HS-5 (cell line): ENCODE data around the gene FOSL2.

ENCODE experiments used
- DNase-seq: peaks from one replicate; pipeline ENCODE4 v3.0.0-alpha.2; 2012; ENCODE audit warnings: low read depth

FOSL2 gene

DNA sequence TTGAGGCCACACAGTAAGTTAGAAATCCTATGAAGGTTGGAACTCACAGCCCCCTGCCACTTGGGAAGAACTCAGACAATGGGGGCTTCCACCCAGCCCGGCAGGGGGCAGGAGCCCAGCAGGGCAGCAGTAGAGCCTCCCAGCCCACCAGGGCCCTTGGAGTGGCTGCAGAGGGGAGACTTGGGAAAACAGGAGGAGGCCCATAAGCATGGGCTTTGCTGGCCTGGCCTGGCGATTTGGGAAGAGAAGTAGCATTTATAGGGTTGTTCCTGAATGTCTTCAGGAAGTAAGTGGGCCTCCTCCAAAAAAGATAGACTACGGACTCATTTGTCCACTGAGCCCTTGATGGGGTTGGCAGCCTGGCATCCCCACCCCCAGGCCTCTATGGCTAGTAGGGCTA is 17.4 kb upstream of the FOSL2 start:
- DNase-seq, result no peak

DNA sequence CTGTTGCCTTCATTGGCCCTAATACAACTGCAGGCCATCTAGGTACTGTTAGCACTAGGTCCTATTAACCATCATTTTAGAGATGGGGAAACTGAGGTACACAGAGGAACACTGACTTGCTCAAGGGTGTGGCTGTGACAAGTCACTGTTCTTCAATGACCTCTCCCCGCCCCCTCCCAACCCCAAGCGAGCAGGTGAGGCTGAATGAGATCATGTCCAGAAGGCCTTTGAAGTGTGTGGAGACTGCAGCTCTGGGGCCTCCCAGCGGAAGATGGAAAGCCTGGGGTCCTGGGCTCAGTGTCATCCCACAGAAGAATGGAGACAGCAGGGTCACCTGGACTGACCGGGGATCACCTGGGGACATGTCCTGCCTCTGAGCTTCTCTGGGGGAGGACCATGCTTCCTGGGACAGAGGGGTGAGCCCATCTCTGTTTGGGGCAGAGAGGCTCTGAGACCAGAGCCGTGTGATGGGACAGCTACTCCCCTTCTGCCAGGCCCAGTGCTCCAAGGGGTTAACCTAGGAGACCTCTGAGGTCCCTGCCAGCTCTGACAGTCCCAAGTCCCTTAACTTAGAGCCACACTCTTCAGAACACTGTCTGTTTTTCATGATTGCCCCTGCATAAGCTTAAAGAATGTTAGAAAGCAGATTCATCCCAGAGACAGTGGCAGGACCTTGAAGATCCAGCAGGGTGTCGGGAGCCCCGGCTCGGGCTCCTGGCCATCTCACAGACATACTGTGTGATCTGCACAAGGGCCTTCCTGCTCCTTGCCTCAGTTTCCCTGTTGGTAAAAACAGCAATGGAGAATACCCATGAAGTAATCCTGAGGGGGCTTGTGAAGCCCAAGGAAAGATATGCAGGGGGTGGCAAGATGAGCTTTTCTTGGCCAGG is 16.7 kb upstream of the FOSL2 start:
- no peak for DNase-seq

DNA sequence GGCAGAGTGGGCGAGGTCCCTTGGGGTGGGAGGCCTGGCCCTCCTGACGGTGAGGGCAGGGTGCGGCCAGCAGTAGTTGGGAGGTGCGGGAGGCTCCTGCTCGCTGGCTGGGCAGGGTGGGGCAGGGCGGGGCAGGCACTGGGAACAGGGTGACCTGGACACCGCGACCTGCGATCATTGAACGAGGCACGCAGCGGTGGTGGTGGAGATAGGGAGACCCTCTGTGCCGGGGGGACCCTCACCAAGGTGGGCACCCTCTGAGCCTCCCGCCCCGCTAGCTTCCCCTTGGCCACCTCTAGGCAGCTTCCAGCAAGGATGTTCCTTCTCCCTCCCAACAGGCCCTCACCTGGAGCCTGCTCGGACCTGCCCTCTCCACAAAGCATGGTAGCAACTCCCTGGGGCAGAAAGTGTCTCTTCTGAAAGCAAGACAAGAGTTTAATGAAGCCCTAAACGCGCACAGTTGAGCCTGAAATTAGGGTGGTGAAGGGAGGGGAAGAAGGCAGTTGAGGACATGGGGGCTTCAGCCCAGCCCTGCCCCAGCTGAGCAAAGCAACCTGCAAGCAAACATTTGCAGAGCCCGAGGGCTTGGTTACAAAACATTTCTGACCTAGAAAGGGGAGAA is 15.4 kb upstream of the FOSL2 start:
- no peak for DNase-seq

DNA sequence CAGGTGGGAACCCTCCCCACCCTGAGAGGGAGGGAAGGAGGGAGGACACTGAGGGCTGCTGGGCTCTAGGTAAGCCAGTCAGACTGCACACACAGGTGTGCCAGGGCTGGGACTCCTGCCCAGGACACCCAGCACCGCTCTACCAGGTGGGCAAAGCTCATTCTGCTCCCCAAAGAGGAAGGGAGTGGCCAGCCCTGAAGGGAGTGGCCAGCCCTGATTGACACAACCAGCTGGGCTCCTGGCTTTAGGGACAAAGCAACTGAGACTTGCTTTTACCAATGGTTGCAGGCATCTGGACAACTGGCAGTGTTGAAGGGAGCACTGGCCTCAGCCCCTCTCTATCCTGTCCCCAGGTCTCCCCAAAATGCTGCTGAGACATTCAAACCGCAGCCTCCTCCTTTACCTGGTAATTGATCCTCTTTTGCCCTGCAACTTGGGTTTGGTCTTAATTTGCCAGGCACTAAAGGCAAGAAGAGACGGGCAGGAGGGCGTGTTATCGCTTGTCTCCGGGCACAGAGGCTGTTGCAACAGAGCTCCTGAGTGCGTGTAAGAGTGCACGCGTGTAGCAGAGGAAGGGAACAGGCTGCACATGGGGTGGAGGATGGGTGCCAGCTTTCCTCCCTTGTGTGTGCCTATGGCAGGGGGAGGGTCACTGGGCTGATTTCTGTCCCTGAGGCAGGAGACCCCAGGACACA is 14.5 kb upstream of the FOSL2 start:
- DNase-seq, result no peak

DNA sequence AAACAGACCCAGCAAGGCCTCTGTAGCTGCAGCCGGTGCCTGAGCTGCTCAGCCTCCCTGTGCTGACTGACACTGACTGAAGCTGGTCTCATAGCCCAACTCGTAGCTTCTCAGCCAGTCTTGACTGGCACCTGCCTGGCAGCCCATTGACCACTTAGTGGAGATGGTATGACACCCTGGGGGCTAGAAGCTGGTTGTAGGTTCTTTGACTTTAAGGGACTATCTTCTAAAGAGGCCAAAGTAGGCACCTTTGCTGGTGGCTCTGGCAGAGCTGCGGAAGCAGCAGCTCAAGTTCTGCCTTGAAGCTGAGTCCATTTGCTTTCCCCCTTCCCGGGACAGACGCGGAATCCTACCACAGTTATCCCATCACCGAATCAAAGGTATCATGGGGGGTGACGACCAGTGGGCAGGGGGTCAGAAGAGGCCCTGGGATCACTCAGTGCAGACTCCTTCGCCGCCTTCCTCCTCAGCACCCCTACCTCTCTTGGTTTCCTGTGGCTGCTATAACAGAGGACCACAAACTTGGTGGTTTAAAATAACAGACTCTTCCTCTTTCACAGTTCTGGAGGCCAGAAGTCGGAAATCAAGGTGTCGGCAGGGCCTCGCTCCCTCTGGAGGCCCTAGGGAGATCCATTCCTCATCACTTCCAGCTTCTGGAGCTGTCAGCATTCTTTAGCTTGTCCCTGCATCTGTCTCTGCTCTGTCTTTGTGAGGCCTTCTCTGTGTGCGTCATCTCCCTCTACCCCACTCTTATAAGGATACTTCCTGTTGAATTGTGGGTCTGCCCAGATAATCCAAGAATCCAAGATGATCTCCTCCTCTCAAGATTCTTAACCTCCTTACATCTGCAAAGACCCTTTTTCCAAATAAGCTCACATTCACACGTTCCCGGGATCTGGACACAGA is 13.7 kb upstream of the FOSL2 start:
- DNase-seq, result no peak

DNA sequence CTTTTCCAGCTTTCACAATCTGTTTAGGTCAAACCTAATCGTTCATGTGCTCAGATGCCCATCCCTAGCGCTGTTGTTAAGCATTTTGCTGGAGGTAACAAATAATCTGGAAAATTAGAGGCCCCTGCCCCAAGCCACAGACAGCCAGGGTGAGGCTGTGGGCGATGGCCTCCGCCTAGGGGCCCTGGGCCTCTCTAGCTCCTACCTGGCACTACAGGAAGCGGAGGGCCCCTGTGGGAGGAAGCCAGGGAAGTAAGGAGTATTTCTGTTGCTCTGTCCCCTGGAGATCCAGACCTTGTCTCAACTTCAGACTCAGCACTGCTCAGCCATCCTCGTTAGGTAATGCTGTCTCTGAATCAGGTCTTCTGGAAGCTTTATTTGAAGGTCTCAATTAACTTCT is 12.4 kb upstream of the FOSL2 start:
- no peak for DNase-seq

DNA sequence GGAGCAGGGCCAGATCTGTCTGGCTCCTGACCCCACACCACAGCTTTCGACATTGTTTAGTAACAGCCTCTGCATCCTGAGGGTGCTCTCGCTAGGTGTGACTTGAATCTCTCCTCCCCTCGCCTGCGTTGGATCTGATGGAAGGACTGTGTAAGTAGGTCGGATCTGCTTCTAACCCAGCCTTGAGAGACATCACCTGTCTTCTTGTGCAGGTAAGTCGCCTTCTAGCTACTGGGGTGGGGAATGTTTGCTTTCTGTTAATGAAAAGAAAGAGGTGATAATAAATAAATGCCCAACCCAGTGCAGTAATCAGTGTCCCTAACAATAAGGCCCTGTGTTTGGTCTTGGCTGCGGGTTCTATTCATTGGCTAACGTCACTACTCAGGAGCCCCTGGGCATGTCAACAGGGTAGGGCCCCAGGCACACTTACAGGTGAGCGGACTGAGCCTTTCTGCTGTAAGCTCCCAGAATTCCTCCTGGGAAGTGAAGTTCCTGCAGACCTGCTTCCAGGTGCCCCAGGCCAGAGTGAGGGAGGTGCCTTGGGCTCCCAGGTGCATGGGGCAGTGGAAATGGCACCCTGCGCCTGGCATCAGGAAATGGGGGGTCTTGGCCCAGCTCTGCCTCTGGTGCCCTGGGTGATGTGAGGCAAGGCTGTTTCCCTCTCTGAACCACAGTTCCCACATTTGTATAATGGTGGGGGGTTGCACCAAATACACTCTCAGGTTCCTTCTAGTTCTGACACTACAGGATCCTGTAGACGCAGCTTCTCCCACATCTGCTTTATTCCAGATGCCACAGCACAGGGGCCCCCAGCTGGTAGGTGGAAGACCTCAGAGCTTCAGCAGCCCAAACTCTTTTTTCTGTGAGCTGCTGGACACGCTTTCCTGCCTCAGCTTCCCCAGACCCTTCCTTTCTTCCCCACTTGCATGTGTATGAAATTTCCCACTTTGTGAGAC is 11.2 kb upstream of the FOSL2 start:
- DNase-seq, result no peak

DNA sequence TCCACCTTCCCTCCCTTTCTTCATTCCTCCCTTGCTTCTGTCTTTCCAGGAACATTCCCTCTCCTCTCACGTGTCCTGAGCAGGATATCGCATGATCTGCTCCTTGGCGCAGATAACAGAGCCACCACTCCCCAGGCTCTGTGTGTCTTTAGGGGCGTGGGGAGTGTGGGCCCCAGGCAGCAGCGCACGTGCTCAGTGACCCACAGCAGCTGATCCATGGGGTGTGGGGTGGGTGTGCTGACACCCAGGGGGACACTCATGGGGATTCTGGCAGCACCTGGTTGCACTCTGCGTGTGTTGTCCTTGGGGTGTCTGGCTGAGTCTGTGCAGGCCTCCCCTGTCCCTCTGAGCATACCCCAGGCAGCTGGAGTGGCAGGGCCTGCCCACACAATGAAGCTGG is 9.9 kb upstream of the FOSL2 start:
- DNase-seq, result no peak

DNA sequence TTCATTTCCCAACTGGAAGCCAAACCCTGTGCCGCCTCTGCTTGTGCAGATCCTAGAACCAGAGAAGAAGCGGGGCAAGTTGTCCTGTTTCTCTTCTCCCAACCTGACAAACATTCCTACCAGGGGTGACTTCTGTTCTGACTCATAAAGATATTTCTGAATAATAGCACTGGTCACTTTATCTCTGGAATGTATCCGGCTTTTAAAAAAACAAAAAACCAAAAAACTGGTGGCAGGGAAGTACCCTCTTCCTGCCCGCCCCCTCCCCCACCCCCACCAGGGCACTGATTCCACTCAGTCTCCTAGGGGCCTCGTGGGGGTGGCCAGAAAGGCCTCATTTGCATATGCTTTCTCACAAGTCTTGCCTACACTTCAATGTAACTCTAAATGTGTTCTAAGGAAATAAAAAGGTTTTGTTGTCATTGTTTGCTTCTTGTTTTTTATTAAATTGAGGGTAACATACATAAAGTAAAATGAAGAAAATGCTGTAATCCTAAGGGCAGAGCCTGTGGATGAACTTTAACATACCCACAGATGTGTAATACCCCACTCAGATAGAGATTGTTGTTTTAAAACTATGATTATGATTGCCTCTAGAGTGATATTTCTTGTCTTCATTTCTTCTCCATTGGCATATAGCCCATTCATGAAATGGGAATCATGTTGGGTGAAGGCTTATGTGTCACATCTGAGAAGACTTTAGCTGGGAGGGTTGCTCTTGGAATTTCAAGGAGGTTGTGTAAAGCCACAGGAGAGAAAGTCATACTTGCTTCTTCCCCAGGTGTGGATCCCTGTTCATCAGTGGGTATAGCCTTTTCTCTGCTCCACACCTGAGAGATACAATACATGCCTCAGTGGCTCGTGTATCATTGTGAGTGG is 5.3 kb upstream of the FOSL2 start:
- DNase-seq, result no peak

DNA sequence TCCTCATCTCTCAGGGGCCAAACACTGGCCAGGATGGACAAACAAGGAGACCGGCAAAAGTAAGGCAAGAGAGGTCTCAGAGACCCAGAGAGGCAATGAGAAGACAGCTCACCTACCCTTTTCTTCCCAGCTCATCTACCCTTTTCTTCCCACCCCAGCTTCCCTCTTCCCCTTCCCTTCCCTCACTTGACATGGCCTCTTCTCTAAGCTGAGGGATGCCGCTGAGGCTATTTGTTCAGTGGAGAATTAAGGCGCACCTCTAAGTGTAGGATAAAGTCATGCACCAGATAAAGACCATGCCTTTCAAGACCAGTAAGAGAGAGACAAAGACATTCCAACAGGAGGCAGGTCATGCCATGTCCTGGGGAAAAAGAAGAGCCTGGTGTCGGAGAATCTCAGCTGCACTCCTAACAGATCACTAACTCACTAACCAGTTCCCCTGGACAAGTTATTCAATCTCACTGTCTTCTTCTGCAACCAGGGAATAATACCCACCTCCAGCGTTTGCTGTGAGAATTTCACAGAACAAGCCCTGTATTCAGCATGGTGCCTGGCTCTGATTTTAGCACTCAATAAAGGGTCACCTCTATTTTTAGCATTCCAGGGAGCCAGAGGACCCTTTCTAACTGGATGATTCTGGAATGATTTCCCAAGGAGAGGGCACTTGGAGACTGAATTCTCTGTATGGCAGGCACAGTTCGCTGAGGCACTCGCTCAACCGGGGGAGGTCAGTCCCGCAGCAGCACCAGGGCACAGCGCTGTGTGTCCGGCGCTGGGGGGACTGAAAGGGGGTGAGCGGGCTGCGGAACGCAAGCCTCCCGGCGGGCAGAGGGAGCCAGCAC is 3.0 kb upstream of the FOSL2 start:
- DNase-seq, result no peak

DNA sequence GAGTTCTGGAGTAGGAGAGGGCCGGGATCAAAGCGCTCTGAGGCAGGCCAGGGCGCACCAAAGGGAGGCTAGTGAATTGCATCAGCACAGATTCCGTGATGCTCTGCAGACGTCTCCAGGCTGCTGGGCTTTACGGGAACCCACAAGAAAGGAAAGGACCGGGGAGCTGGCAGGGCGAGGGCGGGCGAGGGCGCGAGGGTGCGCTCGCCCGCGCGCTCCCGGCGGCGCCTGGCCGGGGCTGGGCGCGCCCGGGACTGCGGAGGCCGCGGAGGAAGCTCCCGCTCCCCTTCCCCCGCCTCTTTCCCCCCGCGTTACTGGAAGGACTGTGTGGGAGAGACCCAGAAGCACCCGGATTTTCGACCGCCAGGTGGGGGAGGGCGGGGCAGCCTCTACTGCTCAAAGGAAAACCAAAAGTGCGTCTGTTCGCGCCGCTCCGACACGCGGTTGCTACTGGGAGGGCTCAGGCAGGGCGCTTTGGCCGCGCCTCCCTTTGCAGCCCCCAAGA is 2.4 kb upstream of the FOSL2 start:
- peak; percentile 74 for DNase-seq

DNA sequence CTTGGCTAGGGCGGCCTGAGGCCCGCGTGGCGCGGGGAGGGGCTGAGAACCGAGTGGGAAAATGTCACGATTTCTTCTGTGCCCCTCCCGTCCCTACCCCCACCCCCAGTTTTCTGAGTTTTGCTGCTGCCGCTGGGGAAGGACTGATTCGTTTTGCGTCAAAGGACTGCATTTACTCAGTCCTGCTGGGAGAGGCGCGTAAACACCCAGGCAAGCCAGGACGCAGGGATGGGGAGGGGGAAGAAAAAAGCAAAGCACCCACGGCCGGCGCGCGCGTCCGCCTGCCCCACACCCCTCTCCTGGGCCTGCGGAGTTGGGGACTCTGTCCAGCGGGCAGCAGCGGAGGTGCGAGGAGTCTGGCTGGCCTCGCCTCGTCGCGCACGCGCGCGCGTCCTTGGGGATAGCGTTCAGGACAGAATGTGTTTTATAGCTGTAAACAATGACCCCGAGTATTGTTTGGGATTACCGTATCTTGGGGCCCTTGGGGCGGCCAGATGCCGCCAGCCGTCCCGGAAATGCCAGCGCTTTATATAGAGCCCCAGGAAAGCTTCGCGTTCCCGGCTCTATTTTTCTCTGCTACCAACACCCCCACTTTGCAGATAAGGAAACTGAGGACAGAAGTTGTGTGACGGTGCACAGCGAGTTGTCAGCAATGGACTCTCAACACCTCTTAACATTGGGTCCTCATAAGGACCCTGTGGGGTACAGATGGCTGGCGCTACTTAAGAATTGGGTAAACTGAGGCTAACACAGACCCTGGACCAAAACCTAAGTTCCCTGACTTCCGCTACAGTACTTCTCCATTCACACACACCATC is 1.7 kb upstream of the FOSL2 start:
- peak; percentile 69 for DNase-seq

DNA sequence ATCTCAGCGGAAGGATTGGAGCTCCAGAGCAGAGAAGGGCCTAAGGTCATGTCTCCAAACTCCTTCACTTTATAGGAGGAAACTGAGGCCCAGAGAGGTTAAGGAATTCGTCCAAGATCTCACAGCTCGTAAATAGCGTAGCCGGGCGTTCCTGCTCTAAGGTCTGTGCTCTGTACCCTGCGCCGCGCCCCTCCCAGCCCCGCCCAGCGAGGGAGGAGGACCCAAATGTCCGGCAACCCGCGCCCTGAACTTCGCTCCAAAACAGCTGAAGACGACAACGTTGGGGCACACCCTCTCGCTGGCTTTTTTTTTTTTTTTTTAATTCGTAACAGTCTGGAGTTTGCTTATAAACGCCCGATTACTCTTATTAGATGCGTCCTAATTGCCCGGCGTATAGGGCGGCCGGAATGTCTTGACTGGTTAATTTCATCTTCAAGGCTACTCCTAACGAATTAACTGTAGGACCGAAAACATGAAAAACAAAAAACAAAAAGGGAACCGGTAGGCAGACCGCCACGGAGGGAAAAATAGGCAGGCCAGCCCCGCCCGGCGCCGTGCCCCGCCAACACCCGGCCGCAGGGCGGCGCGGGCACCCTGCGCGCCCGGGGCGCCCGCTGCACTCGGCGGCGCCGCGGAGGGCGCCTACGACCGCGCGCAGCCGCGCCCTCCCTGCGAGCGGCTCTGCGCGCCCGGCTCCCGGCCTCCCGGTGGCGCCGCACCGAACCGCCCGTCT is 928 bp upstream of the FOSL2 start:
- peak; percentile 75 for DNase-seq

DNA sequence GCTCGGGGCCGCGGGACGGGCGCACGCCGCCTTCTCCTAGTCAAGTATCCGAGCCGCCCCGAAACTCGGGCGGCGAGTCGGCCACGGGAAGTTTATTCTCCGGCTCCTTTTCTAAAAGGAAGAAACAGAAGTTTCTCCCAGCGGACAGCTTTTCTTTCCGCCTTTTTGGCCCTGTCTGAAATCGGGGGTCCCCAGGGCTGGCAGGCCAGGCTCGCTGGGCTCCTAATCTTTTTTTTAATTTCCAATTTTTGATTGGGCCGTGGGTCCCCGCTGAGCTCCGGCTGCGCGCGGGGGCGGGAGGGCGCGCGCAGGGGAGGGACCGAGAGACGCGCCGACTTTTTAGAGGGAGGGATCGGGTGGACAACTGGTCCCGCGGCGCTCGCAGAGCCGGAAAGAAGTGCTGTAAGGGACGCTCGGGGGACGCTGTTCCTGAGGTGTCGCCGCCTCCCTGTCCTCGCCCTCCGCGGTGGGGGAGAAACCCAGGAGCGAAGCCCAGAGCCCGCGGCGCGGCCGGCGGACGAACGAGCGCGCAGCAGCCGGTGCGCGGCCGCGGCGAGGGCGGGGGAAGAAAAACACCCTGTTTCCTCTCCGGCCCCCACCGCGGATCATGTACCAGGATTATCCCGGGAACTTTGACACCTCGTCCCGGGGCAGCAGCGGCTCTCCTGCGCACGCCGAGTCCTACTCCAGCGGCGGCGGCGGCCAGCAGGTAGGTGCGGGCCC is 617 bp downstream of the FOSL2 start:
- no peak for DNase-seq

DNA sequence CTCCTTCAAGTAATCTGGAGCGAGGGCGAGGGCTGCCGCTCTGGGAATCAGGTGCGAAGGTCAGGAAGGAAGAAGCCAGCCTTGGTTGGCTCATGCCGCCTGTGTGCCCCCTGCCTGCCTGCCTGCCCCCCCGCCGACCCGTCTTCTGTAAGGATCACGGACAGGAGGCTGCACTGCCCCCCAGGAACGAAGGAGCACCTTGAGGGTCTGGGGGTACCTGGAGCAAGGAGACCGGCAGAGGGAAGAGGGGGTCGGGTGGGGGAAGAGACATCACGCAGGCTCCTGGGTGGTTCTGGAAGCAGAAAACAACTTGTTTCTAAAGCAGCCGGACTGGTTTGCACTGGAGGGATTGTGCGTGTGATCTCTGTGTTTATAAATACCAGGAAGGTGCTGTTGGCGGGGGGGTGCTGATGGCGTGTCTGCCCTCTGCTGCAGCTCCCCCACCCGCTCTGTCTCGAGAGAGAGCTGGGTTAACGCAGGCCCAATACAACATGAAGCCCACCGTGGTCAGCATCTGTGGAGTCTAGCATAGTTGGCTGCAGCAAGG is 1.7 kb downstream of the FOSL2 start:
- no peak for DNase-seq

DNA sequence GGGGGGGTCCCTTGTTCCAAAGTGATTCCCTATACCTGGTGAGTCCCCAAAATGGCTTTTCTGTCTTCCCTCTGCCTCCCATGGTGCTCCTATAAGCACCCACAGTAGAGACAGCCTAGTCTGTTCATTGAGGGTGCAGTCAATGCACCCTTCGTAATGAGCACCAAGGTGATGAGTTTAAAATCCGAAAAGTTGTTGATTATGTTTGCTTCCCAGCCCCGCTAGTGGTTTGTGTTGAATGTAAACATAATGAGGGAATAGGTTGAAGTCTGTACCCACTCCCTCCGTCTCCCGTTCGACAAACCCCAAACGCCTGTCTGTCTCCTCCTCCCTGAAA is 2.3 kb downstream of the FOSL2 start:
- no peak for DNase-seq
